NB4 (cell line): Measurements from ENCODE around the gene LSM11.

ENCODE experiments used
- DNase-seq: peaks from one replicate; pipeline ENCODE4 v3.0.0; 2010; ENCODE audit warnings: low read depth
- H3K4me3 ChIP-seq: one replicate; pipeline ENCODE4 v1.5.1; 2011; ENCODE audit warnings: mild to moderate bottlenecking, low read depth, low read length, moderate library complexity
- CTCF ChIP-seq: IDR thresholded peaks from one replicate; pipeline ENCODE4 v1.5.1; 2012; ENCODE audit warnings: low read depth, low read length
- MAX ChIP-seq: IDR thresholded peaks from 2 replicates; pipeline ENCODE4 v1.6.1; 2011; ENCODE audit warnings: low read depth, low read length
- MYC ChIP-seq: IDR thresholded peaks from 2 replicates; pipeline ENCODE4 v1.6.1; 2011; ENCODE audit warnings: low read depth, low read length
- POLR2A ChIP-seq: IDR thresholded peaks from 2 replicates; pipeline ENCODE4 v1.6.1; 2011; ENCODE audit warnings: mild to moderate bottlenecking; ENCODE audit not compliant: insufficient read length; ENCODE audit errors: extremely low read depth

LSM11 gene

GRCh38 chr5:157779221-157779620 lies 35.7 kb downstream of the LSM11 start:
- DNase-seq, result no peak
- H3K4me3 ChIP-seq, result no peak overlapping the region
- TF ChIP-seq CTCF (no peak), MYC (no peak), MAX (no peak), POLR2A (no peak)

GRCh38 chr5:157785801-157786200 lies 42.3 kb downstream of the LSM11 start:
- DNase-seq, result no peak
- H3K4me3 ChIP-seq, result no peak overlapping the region
- TF ChIP-seq POLR2A (no peak), MYC (no peak)

GRCh38 chr5:157793301-157793700 lies 49.8 kb downstream of the LSM11 start:
- TF ChIP-seq MAX, result no peak
- TF ChIP-seq CTCF, result no peak
- TF ChIP-seq MYC, result no peak
- no peak for TF ChIP-seq POLR2A
- no peak for DNase-seq
- no peak overlapping the region for H3K4me3 ChIP-seq

- DNase-seq, result peak; percentile 12
- TF ChIP-seq CTCF (no peak), MAX (no peak), MYC (no peak), POLR2A (no peak)
- no peak overlapping the region for H3K4me3 ChIP-seq
These were observed 56.1 kb downstream of the LSM11 start for GRCh38 chr5:157799578-157799977.

- H3K4me3 ChIP-seq, result no peak overlapping the region
- DNase-seq, result no peak
- TF ChIP-seq POLR2A (no peak), MYC (no peak), CTCF (no peak), MAX (no peak)
These were observed 56.6 kb downstream of the LSM11 start for GRCh38 chr5:157800137-157800536.

GRCh38 chr5:157802736-157803135 lies 59.2 kb downstream of the LSM11 start:
- DNase-seq, result no peak
- H3K4me3 ChIP-seq, result no peak overlapping the region
- no peak for TF ChIP-seq CTCF
- no peak for TF ChIP-seq POLR2A
- TF ChIP-seq MYC, result no peak
- TF ChIP-seq MAX, result no peak
